ENCODE measurements around the gene ZFYVE28. TPM values are rescaled to one million over a fixed set of nuclear protein-coding genes. Genes with fewer than 3 reads are reported as not detected.

ZFYVE28 gene
- total RNA-seq, 1 donor from 2014 or later: 3.3 TPM

GRCh38 chr4:2274320-2275043 lies 144.0 kb downstream of the ZFYVE28 start:
- Mint-ChIP-seq H3K4me3 (ENCODE audit: low read depth) (no peak overlapping the region), H3K27ac (no peak overlapping the region)
- TF ChIP-seq CTCF (IDR thresholded peaks at IDR 0.05; ENCODE audit: unreplicated experiment): no peak

GRCh38 chr4:2273657-2274319 lies 144.7 kb downstream of the ZFYVE28 start:
- Mint-ChIP-seq H3K27me3 (peaks cover 5% of the 10 kb centered on the region), H3K4me1 (ENCODE audit: low read depth) (peaks cover 10% of the 10 kb centered on the region), H3K27ac (no peak overlapping the region), H3K4me3 (ENCODE audit: low read depth) (no peak overlapping the region), H3K36me3 (ENCODE audit: insufficient read depth) (no peaks in the 10 kb centered on the region), H3K9me3 (ENCODE audit: low read depth) (no peaks in the 10 kb centered on the region)
- DNase-seq (ENCODE audit: low spot score, unreplicated experiment): no peak
- TF ChIP-seq CTCF (IDR thresholded peaks at IDR 0.05; ENCODE audit: unreplicated experiment): no peak

More at GRCh38 chr4:2274320-2275043, 144.0 kb downstream of the ZFYVE28 start:
- no peaks in the 10 kb centered on the region for H3K9me3 Mint-ChIP-seq (ENCODE audit: low read depth)
- H3K27me3 Mint-ChIP-seq: peaks cover 5% of the 10 kb centered on the region
- H3K4me1 Mint-ChIP-seq (ENCODE audit: low read depth): peaks cover 10% of the 10 kb centered on the region
- DNase-seq (ENCODE audit: low spot score, unreplicated experiment): no peak
- H3K36me3 Mint-ChIP-seq (ENCODE audit: insufficient read depth): no peaks in the 10 kb centered on the region

- Mint-ChIP-seq H3K27ac (no peak overlapping the region), H3K9me3 (ENCODE audit: low read depth) (no peaks in the 10 kb centered on the region), H3K36me3 (ENCODE audit: insufficient read depth) (no peaks in the 10 kb centered on the region), H3K4me3 (ENCODE audit: low read depth) (no peak overlapping the region), H3K4me1 (ENCODE audit: low read depth) (peaks cover 10% of the 10 kb centered on the region), H3K27me3 (peaks cover 5% of the 10 kb centered on the region)
- no peak for DNase-seq (ENCODE audit: low spot score, unreplicated experiment)
- no peak for TF ChIP-seq CTCF (IDR thresholded peaks at IDR 0.05; ENCODE audit: unreplicated experiment)
Observed at GRCh38 chr4:2273221-2273620, 145.2 kb downstream of the ZFYVE28 start.

- TF ChIP-seq CTCF (IDR thresholded peaks at IDR 0.05; ENCODE audit: unreplicated experiment): no peak
- H3K9me3 Mint-ChIP-seq (ENCODE audit: low read depth): no peaks in the 10 kb centered on the region
- peaks cover 10% of the 10 kb centered on the region for H3K4me1 Mint-ChIP-seq (ENCODE audit: low read depth)
- no peak overlapping the region for H3K27ac Mint-ChIP-seq
- no peak for DNase-seq (ENCODE audit: low spot score, unreplicated experiment)
- H3K36me3 Mint-ChIP-seq (ENCODE audit: insufficient read depth): no peaks in the 10 kb centered on the region
- H3K27me3 Mint-ChIP-seq: peaks cover 5% of the 10 kb centered on the region
- H3K4me3 Mint-ChIP-seq (ENCODE audit: low read depth): no peak overlapping the region
Observed at GRCh38 chr4:2272828-2273120, 145.7 kb downstream of the ZFYVE28 start.

GRCh38 chr4:2272026-2272827 lies 146.2 kb downstream of the ZFYVE28 start:
- Mint-ChIP-seq H3K4me3 (ENCODE audit: low read depth) (no peak overlapping the region), H3K4me1 (ENCODE audit: low read depth) (peaks cover 10% of the 10 kb centered on the region), H3K27ac (no peak overlapping the region), H3K36me3 (ENCODE audit: insufficient read depth) (no peaks in the 10 kb centered on the region), H3K27me3 (peaks cover 5% of the 10 kb centered on the region), H3K9me3 (ENCODE audit: low read depth) (no peaks in the 10 kb centered on the region)
- no peak for TF ChIP-seq CTCF (IDR thresholded peaks at IDR 0.05; ENCODE audit: unreplicated experiment)
- DNase-seq (ENCODE audit: low spot score, unreplicated experiment): no peak
